Measurements from ENCODE around the gene PCDHB1. TPM values are rescaled to one million over a fixed set of nuclear protein-coding genes. Genes with fewer than 3 reads are reported as not detected.

PCDHB1 gene
- total RNA-seq, 2 donors from 2014 or later, result not detected

DNA sequence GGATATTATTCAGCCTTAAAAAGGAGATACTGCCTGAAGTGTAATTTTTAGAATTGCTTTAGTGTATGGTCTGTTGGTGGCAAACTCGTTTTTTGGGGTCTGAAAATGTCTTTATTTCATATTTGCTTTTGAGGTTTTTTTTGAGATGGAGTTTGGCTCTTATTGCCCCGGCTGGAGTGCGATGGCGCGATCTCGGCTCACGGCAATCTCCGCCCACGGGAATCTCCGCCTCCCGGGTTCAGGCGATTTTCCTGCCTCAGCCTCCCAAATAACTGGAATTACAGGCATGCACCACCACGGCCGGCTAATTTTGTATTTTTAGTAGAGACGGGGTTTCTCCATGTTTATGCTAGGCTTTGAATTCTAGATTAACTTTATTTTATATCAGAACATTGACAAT lies 20.2 kb upstream of the PCDHB1 start:
- DNase-seq (ENCODE audit: low spot score), result no peak
- H3K9me3 ChIP-seq, result no peaks in the 10 kb centered on the region
- no peak overlapping the region for H3K4me3 ChIP-seq
- H3K27ac ChIP-seq, result no peak overlapping the region
- TF ChIP-seq, protein P1, sequence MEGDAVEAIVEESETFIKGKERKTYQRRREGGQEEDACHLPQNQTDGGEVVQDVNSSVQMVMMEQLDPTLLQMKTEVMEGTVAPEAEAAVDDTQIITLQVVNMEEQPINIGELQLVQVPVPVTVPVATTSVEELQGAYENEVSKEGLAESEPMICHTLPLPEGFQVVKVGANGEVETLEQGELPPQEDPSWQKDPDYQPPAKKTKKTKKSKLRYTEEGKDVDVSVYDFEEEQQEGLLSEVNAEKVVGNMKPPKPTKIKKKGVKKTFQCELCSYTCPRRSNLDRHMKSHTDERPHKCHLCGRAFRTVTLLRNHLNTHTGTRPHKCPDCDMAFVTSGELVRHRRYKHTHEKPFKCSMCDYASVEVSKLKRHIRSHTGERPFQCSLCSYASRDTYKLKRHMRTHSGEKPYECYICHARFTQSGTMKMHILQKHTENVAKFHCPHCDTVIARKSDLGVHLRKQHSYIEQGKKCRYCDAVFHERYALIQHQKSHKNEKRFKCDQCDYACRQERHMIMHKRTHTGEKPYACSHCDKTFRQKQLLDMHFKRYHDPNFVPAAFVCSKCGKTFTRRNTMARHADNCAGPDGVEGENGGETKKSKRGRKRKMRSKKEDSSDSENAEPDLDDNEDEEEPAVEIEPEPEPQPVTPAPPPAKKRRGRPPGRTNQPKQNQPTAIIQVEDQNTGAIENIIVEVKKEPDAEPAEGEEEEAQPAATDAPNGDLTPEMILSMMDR (IDR thresholded peaks at IDR 0.05), result no peak
- no peaks in the 10 kb centered on the region for H3K4me1 ChIP-seq
- H3K27me3 ChIP-seq, result no peaks in the 10 kb centered on the region
- no peaks in the 10 kb centered on the region for H3K36me3 ChIP-seq

DNA sequence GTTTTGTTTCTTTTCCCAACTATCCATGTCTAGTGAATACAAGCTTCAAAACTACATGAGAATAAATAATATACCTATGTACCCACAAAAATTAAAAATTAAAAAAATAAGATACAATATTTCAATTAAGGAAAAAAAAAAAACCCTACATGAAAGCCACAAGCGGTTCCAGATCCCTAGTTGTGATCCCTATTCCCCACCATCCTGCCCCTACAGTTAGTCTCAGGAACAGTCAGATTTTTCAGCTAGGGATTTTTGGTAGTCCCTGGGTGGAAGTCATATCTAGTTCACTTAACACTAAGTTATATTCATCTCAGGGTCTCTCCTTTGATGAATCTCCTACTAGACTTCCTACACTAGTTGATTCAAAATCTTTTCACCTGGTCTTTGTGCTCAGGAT lies 18.5 kb upstream of the PCDHB1 start:
- Histone ChIP-seq H3K27ac (no peak overlapping the region), H3K36me3 (no peaks in the 10 kb centered on the region), H3K4me1 (no peaks in the 10 kb centered on the region), H3K27me3 (no peaks in the 10 kb centered on the region), H3K9me3 (no peaks in the 10 kb centered on the region), H3K4me3 (no peak overlapping the region)
- TF ChIP-seq, protein P1 (IDR thresholded peaks at IDR 0.05), result no peak
- DNase-seq (ENCODE audit: low spot score), result no peak

DNA sequence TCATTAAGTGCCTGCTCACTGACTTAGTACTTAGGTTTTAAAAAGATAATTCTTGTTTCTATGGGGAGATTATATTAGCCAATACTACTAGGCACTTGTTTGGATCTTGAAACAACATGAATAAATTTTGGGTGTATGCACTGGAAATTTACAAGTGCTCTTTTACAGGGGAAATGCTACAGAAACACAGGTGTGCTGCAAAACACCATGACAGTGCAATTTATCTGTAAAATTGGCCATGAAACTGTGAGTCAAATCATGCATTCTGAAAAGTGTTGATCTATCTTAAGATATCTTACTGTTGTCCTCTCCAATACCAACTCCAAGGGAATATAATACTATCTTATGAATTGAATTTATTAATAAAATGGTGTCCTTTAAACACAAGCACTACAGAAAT lies 12.1 kb upstream of the PCDHB1 start:
- H3K4me1 ChIP-seq, result no peaks in the 10 kb centered on the region
- H3K9me3 ChIP-seq, result no peaks in the 10 kb centered on the region
- no peak for DNase-seq (ENCODE audit: low spot score)
- H3K27ac ChIP-seq, result no peak overlapping the region
- H3K36me3 ChIP-seq, result no peaks in the 10 kb centered on the region
- no peaks in the 10 kb centered on the region for H3K27me3 ChIP-seq
- TF ChIP-seq, protein P1 (IDR thresholded peaks at IDR 0.05), result no peak
- H3K4me3 ChIP-seq, result no peak overlapping the region

DNA sequence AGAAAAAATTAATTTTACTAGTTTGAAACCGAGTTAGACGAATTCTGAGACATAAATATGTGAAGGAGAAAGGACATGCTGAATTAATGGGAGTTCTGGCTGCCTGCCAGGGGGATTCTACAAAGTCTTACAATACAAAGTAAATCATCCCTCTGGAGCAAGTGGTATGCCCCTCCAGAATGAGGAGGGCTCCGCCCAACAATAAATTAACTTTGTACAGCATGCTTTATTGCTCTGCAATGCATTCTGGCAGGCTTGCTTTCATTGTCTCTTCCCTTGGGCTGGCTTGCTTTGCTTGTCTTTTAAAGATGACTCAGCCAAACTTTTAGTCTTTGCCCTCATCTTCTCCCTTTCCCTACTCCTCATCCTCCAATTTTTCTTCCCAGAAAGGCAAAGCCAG lies 11.7 kb upstream of the PCDHB1 start:
- no peaks in the 10 kb centered on the region for H3K36me3 ChIP-seq
- no peak overlapping the region for H3K4me3 ChIP-seq
- no peak overlapping the region for H3K27ac ChIP-seq
- no peak for DNase-seq (ENCODE audit: low spot score)
- H3K9me3 ChIP-seq, result no peaks in the 10 kb centered on the region
- TF ChIP-seq, protein P1 (IDR thresholded peaks at IDR 0.05), result no peak
- no peaks in the 10 kb centered on the region for H3K27me3 ChIP-seq
- no peaks in the 10 kb centered on the region for H3K4me1 ChIP-seq

DNA sequence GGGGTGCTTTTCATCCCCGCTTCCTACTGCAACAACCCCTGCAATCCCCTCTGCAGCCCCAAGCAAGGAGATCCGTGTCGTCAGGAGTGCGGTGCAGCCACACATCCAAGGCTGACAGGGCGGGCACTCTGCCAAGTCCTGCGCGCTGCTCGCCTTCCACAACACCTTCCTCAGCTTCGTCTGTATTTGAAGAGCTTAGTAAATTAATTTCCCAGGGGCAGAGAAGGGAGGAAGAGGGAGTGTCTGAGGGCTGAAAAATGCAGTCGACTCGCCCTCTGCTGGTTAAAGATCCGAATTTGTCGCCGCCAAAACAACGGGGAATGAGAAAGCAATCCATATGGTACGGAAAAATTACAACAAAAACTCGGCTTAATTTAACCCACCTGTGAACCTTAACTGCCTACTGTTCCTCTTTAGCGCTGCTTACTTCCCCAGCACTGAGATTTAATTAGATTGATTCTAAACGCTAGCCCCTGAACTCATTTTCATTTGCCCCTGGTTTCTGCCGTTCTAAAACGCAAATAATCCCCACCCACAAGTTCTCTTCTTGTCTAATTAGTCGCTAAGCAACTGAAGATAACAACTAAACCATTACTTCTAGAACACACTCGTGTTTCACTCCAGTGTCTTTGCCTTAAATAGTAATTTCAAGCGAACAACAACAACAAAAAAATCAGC lies 10.9 kb upstream of the PCDHB1 start:
- DNase-seq (ENCODE audit: low spot score), result no peak
- no peaks in the 10 kb centered on the region for H3K27me3 ChIP-seq
- H3K4me1 ChIP-seq, result no peaks in the 10 kb centered on the region
- H3K9me3 ChIP-seq, result no peaks in the 10 kb centered on the region
- no peaks in the 10 kb centered on the region for H3K36me3 ChIP-seq
- peak overlapping the region; percentile 35 to 36 for H3K4me3 ChIP-seq
- TF ChIP-seq, protein P1 (IDR thresholded peaks at IDR 0.05), result peak in 1 of 2 donors; percentile 59
- peak overlapping the region; percentile 55 to 56 for H3K27ac ChIP-seq
